ENCODE results near the gene TENM4.

Gene TENM4

DNA sequence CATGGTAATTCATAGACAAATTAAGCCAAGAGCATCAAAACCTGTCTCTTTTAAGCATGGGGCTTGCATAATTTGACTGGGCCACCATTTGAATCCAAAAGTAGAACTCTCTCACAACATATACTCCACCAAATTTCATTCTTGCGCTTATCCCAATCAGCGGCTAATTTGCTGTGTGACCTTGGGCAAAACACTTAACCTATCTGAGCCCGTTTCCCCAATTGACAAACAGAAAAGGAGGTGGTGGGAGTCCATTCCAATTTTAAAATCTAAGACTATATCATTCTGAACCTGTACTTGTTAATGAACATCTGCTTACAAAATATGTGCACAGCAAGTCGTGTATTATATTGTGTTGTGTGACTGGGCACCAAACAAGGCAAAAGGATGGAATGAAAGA is 528.1 kb downstream of the TENM4 start:
- no peaks in the 10 kb centered on the region for H3K9me3 ChIP-seq (ENCODE audit: control insufficient read depth, insufficient read depth, low read length)
- no peaks in the 10 kb centered on the region for H3K27me3 ChIP-seq (ENCODE audit: control insufficient read depth, insufficient read depth, low read length)
- no peaks in the 10 kb centered on the region for H3K4me1 ChIP-seq (ENCODE audit: control insufficient read depth, insufficient read depth, low read length)
- no peak overlapping the region for H3K4me3 ChIP-seq (ENCODE audit: low read depth, low read length)
- no peak overlapping the region for H3K9ac ChIP-seq (ENCODE audit: low read depth, low read length)
- no peaks in the 10 kb centered on the region for H3K36me3 ChIP-seq (ENCODE audit: control insufficient read depth, insufficient read depth, low read length)

DNA sequence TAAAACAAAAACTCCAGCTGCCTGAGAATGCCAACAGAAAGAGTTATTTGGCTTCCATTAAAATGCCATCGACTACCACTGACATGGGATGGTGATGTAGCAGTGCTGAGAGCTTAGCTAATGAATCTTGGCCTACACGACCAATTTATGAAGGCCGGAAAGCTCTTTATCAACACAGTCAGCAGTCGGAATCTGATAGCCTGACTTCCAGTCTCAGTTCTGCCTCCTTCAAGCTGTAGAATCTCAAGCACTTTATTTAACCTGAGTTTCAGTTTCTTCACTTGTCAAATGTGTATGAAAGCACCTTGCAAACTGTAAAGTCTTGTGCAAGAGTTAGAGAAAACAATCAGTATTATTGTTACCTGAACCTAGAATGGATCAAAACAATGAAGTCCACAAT is 530.5 kb downstream of the TENM4 start:
- Histone ChIP-seq H3K27me3 (ENCODE audit: control insufficient read depth, insufficient read depth, low read length) (no peaks in the 10 kb centered on the region), H3K9ac (ENCODE audit: low read depth, low read length) (no peak overlapping the region), H3K4me1 (ENCODE audit: control insufficient read depth, insufficient read depth, low read length) (no peaks in the 10 kb centered on the region), H3K4me3 (ENCODE audit: low read depth, low read length) (no peak overlapping the region), H3K9me3 (ENCODE audit: control insufficient read depth, insufficient read depth, low read length) (no peaks in the 10 kb centered on the region), H3K36me3 (ENCODE audit: control insufficient read depth, insufficient read depth, low read length) (no peaks in the 10 kb centered on the region)

DNA sequence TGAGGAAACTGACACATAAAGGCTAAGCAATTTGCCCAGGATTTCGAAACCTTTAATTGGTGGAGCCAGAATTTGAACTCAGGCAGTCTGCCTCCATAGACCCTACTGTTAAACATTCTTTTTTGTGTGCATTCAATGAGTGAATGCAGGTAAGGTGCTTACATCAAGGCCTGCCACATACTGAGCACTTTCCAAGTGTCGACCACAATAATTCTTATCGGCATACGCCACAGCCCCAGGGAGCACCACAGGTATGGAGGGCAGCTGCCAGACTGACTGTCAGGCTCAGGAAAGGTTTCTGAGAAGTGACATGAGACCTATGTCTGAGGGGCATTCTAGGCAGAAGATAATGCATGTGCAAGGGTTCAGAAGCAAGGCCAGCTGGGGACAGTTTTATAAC is 531.4 kb downstream of the TENM4 start:
- H3K36me3 ChIP-seq (ENCODE audit: control insufficient read depth, insufficient read depth, low read length), result no peaks in the 10 kb centered on the region
- H3K27me3 ChIP-seq (ENCODE audit: control insufficient read depth, insufficient read depth, low read length), result no peaks in the 10 kb centered on the region
- H3K4me1 ChIP-seq (ENCODE audit: control insufficient read depth, insufficient read depth, low read length), result no peaks in the 10 kb centered on the region
- no peak overlapping the region for H3K4me3 ChIP-seq (ENCODE audit: low read depth, low read length)
- no peak overlapping the region for H3K9ac ChIP-seq (ENCODE audit: low read depth, low read length)
- H3K9me3 ChIP-seq (ENCODE audit: control insufficient read depth, insufficient read depth, low read length), result no peaks in the 10 kb centered on the region

DNA sequence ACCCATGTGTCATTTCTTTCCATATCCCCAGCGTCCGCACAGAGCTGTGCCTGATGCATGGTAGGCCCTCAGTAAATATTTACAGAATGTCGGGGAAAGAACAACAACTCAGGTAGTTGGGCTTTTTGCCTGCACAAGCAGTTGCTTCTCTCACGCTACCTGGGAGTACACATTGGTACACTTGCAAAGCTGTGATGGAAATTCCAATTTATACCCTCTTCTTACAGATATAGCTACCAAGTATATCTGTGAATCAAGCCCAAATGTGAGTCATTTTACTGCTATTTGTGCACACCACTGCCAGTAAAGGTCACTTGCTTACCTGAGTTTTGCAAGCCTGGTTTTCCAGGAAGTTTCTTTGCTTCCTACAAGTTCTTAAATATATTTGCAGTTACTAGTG is 533.2 kb downstream of the TENM4 start:
- H3K9ac ChIP-seq (ENCODE audit: low read depth, low read length), result no peak overlapping the region
- no peaks in the 10 kb centered on the region for H3K36me3 ChIP-seq (ENCODE audit: control insufficient read depth, insufficient read depth, low read length)
- no peaks in the 10 kb centered on the region for H3K4me1 ChIP-seq (ENCODE audit: control insufficient read depth, insufficient read depth, low read length)
- H3K9me3 ChIP-seq (ENCODE audit: control insufficient read depth, insufficient read depth, low read length), result no peaks in the 10 kb centered on the region
- no peaks in the 10 kb centered on the region for H3K27me3 ChIP-seq (ENCODE audit: control insufficient read depth, insufficient read depth, low read length)
- no peak overlapping the region for H3K4me3 ChIP-seq (ENCODE audit: low read depth, low read length)

DNA sequence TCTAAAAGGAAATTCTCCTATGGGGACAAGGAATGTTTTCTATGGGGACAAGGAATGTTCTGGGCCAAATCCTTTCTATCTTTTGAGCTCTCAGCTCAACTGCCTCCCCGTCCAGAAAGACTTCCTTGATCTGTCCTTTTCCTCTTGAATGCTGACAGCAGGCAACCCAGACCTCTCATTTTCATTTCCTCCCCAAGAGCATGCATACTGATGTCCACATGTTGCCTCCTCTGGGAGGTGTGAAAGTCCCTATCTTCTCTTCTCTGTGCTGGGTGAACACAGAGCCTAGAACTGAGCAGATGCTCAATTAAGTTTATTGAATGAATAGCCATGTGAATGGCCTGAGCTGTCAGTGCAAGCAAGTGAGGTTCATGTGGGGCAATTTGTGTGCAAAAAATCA is 534.3 kb downstream of the TENM4 start:
- Histone ChIP-seq H3K9me3 (ENCODE audit: control insufficient read depth, insufficient read depth, low read length) (no peaks in the 10 kb centered on the region), H3K27me3 (ENCODE audit: control insufficient read depth, insufficient read depth, low read length) (no peaks in the 10 kb centered on the region), H3K4me1 (ENCODE audit: control insufficient read depth, insufficient read depth, low read length) (no peaks in the 10 kb centered on the region), H3K4me3 (ENCODE audit: low read depth, low read length) (no peak overlapping the region), H3K9ac (ENCODE audit: low read depth, low read length) (no peak overlapping the region), H3K36me3 (ENCODE audit: control insufficient read depth, insufficient read depth, low read length) (no peaks in the 10 kb centered on the region)

DNA sequence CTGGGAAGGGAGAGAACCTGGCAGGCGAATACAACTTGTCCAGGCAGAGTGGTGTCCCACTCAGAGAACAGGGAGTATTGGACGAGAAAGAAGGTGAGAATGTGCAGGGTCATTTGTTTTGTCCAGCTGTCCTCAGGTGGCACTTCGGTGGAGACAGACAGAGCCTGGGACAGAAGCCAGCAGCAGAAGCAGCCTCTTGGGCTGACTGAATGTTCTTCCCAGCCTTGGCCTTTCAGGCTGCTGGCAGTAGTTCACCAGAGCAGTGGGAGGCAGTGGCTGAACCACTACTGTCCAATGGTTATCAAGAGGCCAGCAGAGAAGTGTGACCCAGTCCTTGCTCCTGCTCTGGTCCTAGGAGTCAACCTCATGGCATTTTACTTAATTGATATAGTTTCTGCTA is 535.1 kb downstream of the TENM4 start:
- Histone ChIP-seq H3K9me3 (ENCODE audit: control insufficient read depth, insufficient read depth, low read length) (no peaks in the 10 kb centered on the region), H3K4me1 (ENCODE audit: control insufficient read depth, insufficient read depth, low read length) (no peaks in the 10 kb centered on the region), H3K9ac (ENCODE audit: low read depth, low read length) (no peak overlapping the region), H3K27me3 (ENCODE audit: control insufficient read depth, insufficient read depth, low read length) (no peaks in the 10 kb centered on the region), H3K36me3 (ENCODE audit: control insufficient read depth, insufficient read depth, low read length) (no peaks in the 10 kb centered on the region), H3K4me3 (ENCODE audit: low read depth, low read length) (no peak overlapping the region)

DNA sequence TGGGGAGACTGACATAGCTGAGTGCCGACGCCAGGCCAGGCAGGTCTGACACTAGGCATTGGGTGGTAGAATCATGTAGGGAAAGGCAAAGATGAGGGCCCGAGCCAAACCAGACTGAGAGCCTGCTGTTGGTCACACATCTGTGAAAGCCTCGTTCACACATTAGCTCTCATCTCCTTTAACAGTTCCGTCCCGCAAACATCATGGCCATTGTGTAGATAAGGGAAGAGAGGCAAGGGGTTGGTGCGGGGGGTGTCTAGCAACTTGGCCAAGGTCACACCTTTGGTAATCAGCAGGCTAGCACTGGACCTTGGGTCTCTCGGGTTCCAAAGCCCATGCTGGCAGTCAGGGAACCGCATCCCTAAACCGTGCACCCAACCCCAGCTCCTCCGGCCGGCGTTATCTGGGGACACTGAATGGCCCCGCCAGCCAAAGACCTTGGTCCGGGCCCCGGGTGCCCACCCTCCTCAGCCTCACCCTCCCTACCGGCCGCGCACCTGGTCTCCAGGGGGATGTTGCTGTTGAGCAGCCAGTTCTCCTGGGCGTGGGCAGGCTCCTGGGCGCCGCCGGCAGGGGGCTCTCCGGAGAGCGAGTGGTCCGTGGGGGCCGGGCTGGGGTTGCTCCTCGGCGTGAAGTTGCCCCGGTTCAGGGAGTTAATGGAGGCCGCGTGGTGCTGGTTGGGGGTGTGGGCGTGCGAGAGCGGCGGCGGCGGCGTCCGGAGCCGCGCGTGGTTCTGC is 537.9 kb downstream of the TENM4 start:
- H3K4me3 ChIP-seq (ENCODE audit: low read depth, low read length), result no peak overlapping the region
- H3K36me3 ChIP-seq (ENCODE audit: control insufficient read depth, insufficient read depth, low read length), result no peaks in the 10 kb centered on the region
- H3K9ac ChIP-seq (ENCODE audit: low read depth, low read length), result no peak overlapping the region
- H3K27me3 ChIP-seq (ENCODE audit: control insufficient read depth, insufficient read depth, low read length), result no peaks in the 10 kb centered on the region
- H3K4me1 ChIP-seq (ENCODE audit: control insufficient read depth, insufficient read depth, low read length), result no peaks in the 10 kb centered on the region
- no peaks in the 10 kb centered on the region for H3K9me3 ChIP-seq (ENCODE audit: control insufficient read depth, insufficient read depth, low read length)

DNA sequence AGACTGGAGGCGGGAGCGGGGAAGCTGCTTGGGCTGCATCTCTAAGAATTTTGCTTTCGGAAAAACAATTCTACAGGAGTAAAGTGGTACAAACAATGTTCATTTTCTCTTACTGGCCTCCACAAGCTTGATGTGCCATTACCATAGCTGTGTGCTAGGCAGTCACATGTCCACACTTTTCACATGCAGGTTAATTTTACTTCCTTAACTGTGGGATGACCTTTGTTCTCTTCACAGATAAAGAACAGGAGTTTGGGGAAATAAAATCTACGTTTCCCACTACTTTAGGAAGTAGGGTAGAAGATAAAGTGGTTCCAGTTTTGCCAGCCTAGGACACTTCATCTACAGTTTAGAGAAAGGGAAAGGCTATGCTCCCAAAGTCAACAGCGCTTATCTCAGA is 539.0 kb downstream of the TENM4 start:
- Histone ChIP-seq H3K27me3 (ENCODE audit: control insufficient read depth, insufficient read depth, low read length) (no peaks in the 10 kb centered on the region), H3K36me3 (ENCODE audit: control insufficient read depth, insufficient read depth, low read length) (no peaks in the 10 kb centered on the region), H3K9me3 (ENCODE audit: control insufficient read depth, insufficient read depth, low read length) (no peaks in the 10 kb centered on the region), H3K4me3 (ENCODE audit: low read depth, low read length) (no peak overlapping the region), H3K9ac (ENCODE audit: low read depth, low read length) (no peak overlapping the region), H3K4me1 (ENCODE audit: control insufficient read depth, insufficient read depth, low read length) (no peaks in the 10 kb centered on the region)

DNA sequence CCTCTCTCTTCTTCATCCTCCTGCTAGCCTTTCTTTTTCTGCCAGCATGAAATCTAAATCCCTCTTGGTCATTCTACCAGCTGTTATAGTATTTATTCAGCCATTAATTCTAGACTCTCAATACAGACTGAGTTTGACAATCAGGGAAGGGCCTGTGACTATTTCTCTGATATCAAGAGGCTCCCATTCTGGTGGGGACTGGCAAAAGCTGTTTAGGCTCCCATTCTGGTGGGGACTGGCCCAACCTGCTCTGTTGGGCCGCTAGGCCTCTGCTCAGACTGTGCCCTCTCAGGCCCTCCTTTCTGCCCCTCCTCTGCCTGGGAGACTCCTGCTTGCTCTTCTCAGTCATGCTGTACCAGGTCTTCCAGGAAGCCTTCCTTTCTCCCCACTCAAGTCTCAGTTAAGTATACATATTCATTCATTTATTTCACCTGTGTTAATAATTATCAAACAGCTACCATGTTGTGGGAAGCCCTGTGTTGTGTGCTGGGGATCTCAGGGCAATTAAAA is 542.5 kb downstream of the TENM4 start:
- H3K36me3 ChIP-seq (ENCODE audit: control insufficient read depth, insufficient read depth, low read length), result no peaks in the 10 kb centered on the region
- H3K9ac ChIP-seq (ENCODE audit: low read depth, low read length), result no peak overlapping the region
- no peak overlapping the region for H3K4me3 ChIP-seq (ENCODE audit: low read depth, low read length)
- H3K4me1 ChIP-seq (ENCODE audit: control insufficient read depth, insufficient read depth, low read length), result no peaks in the 10 kb centered on the region
- H3K27me3 ChIP-seq (ENCODE audit: control insufficient read depth, insufficient read depth, low read length), result no peaks in the 10 kb centered on the region
- H3K9me3 ChIP-seq (ENCODE audit: control insufficient read depth, insufficient read depth, low read length), result no peaks in the 10 kb centered on the region

DNA sequence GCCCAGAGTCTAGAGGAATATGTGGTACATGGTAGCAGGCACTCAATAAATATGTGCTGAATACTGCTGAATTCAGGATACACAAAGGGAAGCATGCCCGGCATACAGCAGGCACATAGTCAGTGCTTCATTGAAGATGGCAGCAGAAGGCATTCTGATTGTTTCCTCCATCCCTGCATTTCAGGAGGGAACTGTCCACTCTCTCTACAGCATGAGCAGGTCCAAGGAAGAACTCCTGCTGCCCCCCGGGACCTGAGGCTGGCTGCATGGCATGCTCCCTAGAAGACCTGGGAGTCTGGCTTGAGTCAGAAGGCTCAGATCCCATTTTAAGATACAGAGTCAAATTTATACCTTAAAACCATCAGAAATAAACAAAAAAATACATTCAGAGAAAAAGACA is 546.8 kb downstream of the TENM4 start:
- no peaks in the 10 kb centered on the region for H3K9me3 ChIP-seq (ENCODE audit: control insufficient read depth, insufficient read depth, low read length)
- H3K4me3 ChIP-seq (ENCODE audit: low read depth, low read length), result no peak overlapping the region
- no peaks in the 10 kb centered on the region for H3K4me1 ChIP-seq (ENCODE audit: control insufficient read depth, insufficient read depth, low read length)
- H3K27me3 ChIP-seq (ENCODE audit: control insufficient read depth, insufficient read depth, low read length), result no peaks in the 10 kb centered on the region
- H3K9ac ChIP-seq (ENCODE audit: low read depth, low read length), result no peak overlapping the region
- H3K36me3 ChIP-seq (ENCODE audit: control insufficient read depth, insufficient read depth, low read length), result no peaks in the 10 kb centered on the region

DNA sequence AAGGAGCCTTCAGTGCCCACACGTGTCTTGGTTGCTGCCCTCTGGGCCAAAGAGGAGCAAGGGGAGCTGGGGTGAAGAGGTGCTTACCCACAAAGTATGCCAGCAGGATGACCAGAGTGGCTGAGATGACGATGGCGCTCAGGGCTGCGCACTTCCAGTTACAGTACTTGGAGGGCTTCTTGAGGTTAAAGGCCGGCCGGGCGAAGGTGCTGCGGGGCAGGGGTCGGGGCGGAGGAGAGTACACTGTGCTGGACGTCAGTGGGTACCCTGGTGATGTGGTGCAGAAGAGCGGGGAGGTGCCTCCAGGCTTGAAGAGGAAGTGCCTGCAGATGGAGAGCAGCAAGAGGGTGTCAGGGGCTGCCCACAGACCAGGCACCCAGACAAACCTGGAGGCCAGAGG is 551.1 kb downstream of the TENM4 start:
- no peak overlapping the region for H3K9ac ChIP-seq (ENCODE audit: low read depth, low read length)
- H3K27me3 ChIP-seq (ENCODE audit: control insufficient read depth, insufficient read depth, low read length), result no peaks in the 10 kb centered on the region
- H3K36me3 ChIP-seq (ENCODE audit: control insufficient read depth, insufficient read depth, low read length), result no peaks in the 10 kb centered on the region
- no peak overlapping the region for H3K4me3 ChIP-seq (ENCODE audit: low read depth, low read length)
- no peaks in the 10 kb centered on the region for H3K4me1 ChIP-seq (ENCODE audit: control insufficient read depth, insufficient read depth, low read length)
- H3K9me3 ChIP-seq (ENCODE audit: control insufficient read depth, insufficient read depth, low read length), result no peaks in the 10 kb centered on the region

DNA sequence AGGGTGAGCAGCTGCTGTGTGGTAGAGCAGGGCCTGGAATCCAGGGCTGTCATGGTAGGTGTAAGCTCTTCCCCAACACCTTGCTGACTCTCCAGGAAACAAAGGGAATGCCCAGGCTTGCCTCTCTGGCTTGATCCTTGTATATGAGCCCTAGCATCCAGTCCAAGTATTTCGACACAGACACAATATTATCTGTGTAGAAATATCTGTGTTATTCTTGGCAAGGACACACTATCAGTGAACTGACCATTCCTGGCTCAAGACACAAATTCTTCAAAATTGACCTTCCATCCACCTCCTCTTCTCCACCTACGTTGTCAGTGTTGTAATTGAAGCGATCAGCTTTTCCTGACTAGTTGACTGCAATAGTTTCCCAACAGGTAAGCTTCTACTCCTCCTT is 554.2 kb downstream of the TENM4 start:
- no peaks in the 10 kb centered on the region for H3K36me3 ChIP-seq (ENCODE audit: control insufficient read depth, insufficient read depth, low read length)

More for the DNA sequence above, 554.2 kb downstream of the TENM4 start:
- Histone ChIP-seq H3K4me1 (ENCODE audit: control insufficient read depth, insufficient read depth, low read length) (no peaks in the 10 kb centered on the region), H3K4me3 (ENCODE audit: low read depth, low read length) (no peak overlapping the region), H3K9ac (ENCODE audit: low read depth, low read length) (no peak overlapping the region), H3K27me3 (ENCODE audit: control insufficient read depth, insufficient read depth, low read length) (no peaks in the 10 kb centered on the region), H3K9me3 (ENCODE audit: control insufficient read depth, insufficient read depth, low read length) (no peaks in the 10 kb centered on the region)

All from iPS-15b (cell line).